Mucosa of rectum (tissue), 2 donors: ENCODE measurements around the gene BTBD8.

Source experiments
- H3K27ac ChIP-seq, 2 donors: one replicate each; pipeline ENCODE4 v1.7.0; 2013; ENCODE audit warnings: inconsistent platforms in 2 of 2, low read depth in 2 of 2, low read length in 2 of 2
- H3K27me3 ChIP-seq, 2 donors: one replicate each; pipeline ENCODE4 v1.7.0; 2013; ENCODE audit warnings: low read length in 2 of 2; ENCODE audit not compliant: control insufficient read depth in 2 of 2, insufficient read depth in 2 of 2
- H3K36me3 ChIP-seq, 2 donors: one replicate each; pipeline ENCODE4 v1.7.0; 2013; ENCODE audit warnings: low read length in 2 of 2; ENCODE audit not compliant: control insufficient read depth in 2 of 2, insufficient read depth in 2 of 2
- H3K4me1 ChIP-seq, 2 donors: one replicate each; pipeline ENCODE4 v1.7.0; 2013; ENCODE audit warnings: low read length in 2 of 2, mild to moderate bottlenecking in 1 of 2; ENCODE audit not compliant: control insufficient read depth in 2 of 2, insufficient read depth in 2 of 2
- H3K4me3 ChIP-seq, 2 donors: one replicate each; pipeline ENCODE4 v1.7.0; 2013; ENCODE audit warnings: low read length in 2 of 2
- H3K9ac ChIP-seq, 2 donors: one replicate each; pipeline ENCODE4 v1.7.0; 2013; ENCODE audit warnings: low read length in 2 of 2, low read depth in 1 of 2, mild to moderate bottlenecking in 1 of 2
- H3K9me3 ChIP-seq, 2 donors: one replicate each; pipeline ENCODE4 v1.7.0; 2013; ENCODE audit warnings: low read length in 2 of 2; ENCODE audit not compliant: control insufficient read depth in 2 of 2
- donor health status: healthy.
- donor health status: Normal muscosa, but diverticular disease.

Gene BTBD8

GRCh38 chr1:92217721-92218120 is 137.6 kb downstream of the BTBD8 start, which contains the start of gene C1orf146:
TSS of gene C1orf146 (plus strand) at chr1:92217915. CDS start at chr1:92231421, 13,506 bp downstream.
- Histone ChIP-seq H3K27ac (no peak within 1 kb of the TSS), H3K36me3 (no peaks in the 10 kb centered on the region), H3K9me3 (no peaks in the 10 kb centered on the region), H3K4me1 (no peaks in the 10 kb centered on the region), H3K27me3 (no peaks in the 10 kb centered on the region), H3K9ac (no peak within 1 kb of the TSS), H3K4me3 (no peak within 1 kb of the TSS)

GRCh38 chr1:92218559-92218958 is 138.4 kb downstream of the BTBD8 start:
- no peak overlapping the region for H3K9ac ChIP-seq
- H3K9me3 ChIP-seq, result no peaks in the 10 kb centered on the region
- no peak overlapping the region for H3K27ac ChIP-seq
- H3K4me1 ChIP-seq, result no peaks in the 10 kb centered on the region
- H3K27me3 ChIP-seq, result no peaks in the 10 kb centered on the region
- H3K36me3 ChIP-seq, result no peaks in the 10 kb centered on the region
- H3K4me3 ChIP-seq, result no peak overlapping the region

GRCh38 chr1:92219028-92219427 is 138.9 kb downstream of the BTBD8 start:
- H3K9ac ChIP-seq, result no peak overlapping the region
- no peaks in the 10 kb centered on the region for H3K9me3 ChIP-seq
- no peaks in the 10 kb centered on the region for H3K36me3 ChIP-seq
- H3K4me1 ChIP-seq, result no peaks in the 10 kb centered on the region
- no peaks in the 10 kb centered on the region for H3K27me3 ChIP-seq
- no peak overlapping the region for H3K27ac ChIP-seq
- no peak overlapping the region for H3K4me3 ChIP-seq

GRCh38 chr1:92228401-92228800 is 148.3 kb downstream of the BTBD8 start:
- Histone ChIP-seq H3K9me3 (no peaks in the 10 kb centered on the region), H3K27ac (no peak overlapping the region), H3K4me1 (no peaks in the 10 kb centered on the region), H3K4me3 (no peak overlapping the region), H3K9ac (no peak overlapping the region), H3K27me3 (no peaks in the 10 kb centered on the region), H3K36me3 (no peaks in the 10 kb centered on the region)

GRCh38 chr1:92230736-92231135 is 150.6 kb downstream of the BTBD8 start:
- H3K4me1 ChIP-seq, result no peaks in the 10 kb centered on the region
- no peak overlapping the region for H3K9ac ChIP-seq
- no peak overlapping the region for H3K4me3 ChIP-seq
- H3K36me3 ChIP-seq, result no peaks in the 10 kb centered on the region
- H3K27ac ChIP-seq, result no peak overlapping the region
- no peaks in the 10 kb centered on the region for H3K9me3 ChIP-seq
- H3K27me3 ChIP-seq, result no peaks in the 10 kb centered on the region
